ENCODE data around the gene ADD3.

GRCh38 chr10:110042181-110042580, 34.4 kb downstream of the ADD3 start:
- TF ChIP-seq CTCF (IDR thresholded peaks at IDR 0.05) (no peak), POLR2A (IDR thresholded peaks at IDR 0.05) (no peak)

Data from right lobe of liver (tissue), 4 donors.